Activated T-cell treated with anti-CD3 and anti-CD28 coated beads for 24 hours (primary cell): ENCODE results near the gene CNOT8.
A peak's percentile ranks its signal among the peaks of the same experiment; 100 is the strongest.
"Not testable (repeated sequence)": the region's sequence is repeated elsewhere in the genome, so short reads cannot be mapped to it uniquely, and the experiment has no call there.

Source experiments
- DNase-seq: peaks from one replicate; pipeline ENCODE4 v3.0.0-alpha.2; 2020; ENCODE audit warnings: low read depth

The CNOT8 gene

GRCh38 chr5:154858297-154858971 is at the start of gene CNOT8:
TSS of gene CNOT8 (plus strand) at chr5:154858627. CDS start at chr5:154863279, 4,652 bp downstream.
- peak; percentile 98 for DNase-seq

- no peak for DNase-seq
These were observed 47.2 kb upstream of the CNOT8 start for GRCh38 chr5:154811239-154811638.

GRCh38 chr5:154811653-154812465 is 46.6 kb upstream of the CNOT8 start:
- DNase-seq: peak; percentile 42

- DNase-seq: no peak
These were observed 45.3 kb upstream of the CNOT8 start for GRCh38 chr5:154813158-154813557.

- DNase-seq: no peak
These were observed 44.7 kb upstream of the CNOT8 start for GRCh38 chr5:154813736-154814135.

GRCh38 chr5:154815025-154815424 is 43.4 kb upstream of the CNOT8 start:
- no peak for DNase-seq

- no peak for DNase-seq
These were observed 42.7 kb upstream of the CNOT8 start for GRCh38 chr5:154815684-154816247.

GRCh38 chr5:154816891-154817492 is 41.4 kb upstream of the CNOT8 start:
- DNase-seq: no peak

GRCh38 chr5:154817815-154818214 is 40.6 kb upstream of the CNOT8 start:
- DNase-seq: no peak

GRCh38 chr5:154818471-154819116 is 39.8 kb upstream of the CNOT8 start:
- DNase-seq: no peak

- no peak for DNase-seq
These were observed 38.9 kb upstream of the CNOT8 start for GRCh38 chr5:154819546-154819945.

GRCh38 chr5:154820383-154820782 is 38.0 kb upstream of the CNOT8 start:
- no peak for DNase-seq

GRCh38 chr5:154822896-154823295 is 35.5 kb upstream of the CNOT8 start:
- not testable (repeated sequence) for DNase-seq

GRCh38 chr5:154823605-154824004 is 34.8 kb upstream of the CNOT8 start:
- no peak for DNase-seq

- no peak for DNase-seq
These were observed 34.4 kb upstream of the CNOT8 start for GRCh38 chr5:154824070-154824469.

- DNase-seq: no peak
These were observed 29.2 kb upstream of the CNOT8 start for GRCh38 chr5:154829181-154829588.

GRCh38 chr5:154829589-154830218 is 28.7 kb upstream of the CNOT8 start:
- no peak for DNase-seq

GRCh38 chr5:154830219-154830595 is 28.2 kb upstream of the CNOT8 start:
- DNase-seq: no peak

GRCh38 chr5:154830596-154830995 is 27.8 kb upstream of the CNOT8 start:
- no peak for DNase-seq

GRCh38 chr5:154831451-154831850 is 27.0 kb upstream of the CNOT8 start:
- DNase-seq: no peak

- not testable (repeated sequence) for DNase-seq
These were observed 25.6 kb upstream of the CNOT8 start for GRCh38 chr5:154832804-154833203.

GRCh38 chr5:154834053-154834452 is 24.4 kb upstream of the CNOT8 start:
- DNase-seq: no peak
